Omental fat pad (tissue), 4 donors: Measurements from ENCODE around the gene TBC1D24. TPM values are rescaled to one million over a fixed set of nuclear protein-coding genes. Genes with fewer than 3 reads are reported as not detected.

Experiments used
- ATAC-seq: fragments of 150-250 bp; one replicate; pipeline ENCODE4 v1.9.1; 2016; ENCODE audit warnings: mild to moderate bottlenecking, moderate library complexity; ENCODE audit not compliant: low FRiP score
- DNase-seq: peaks from one replicate; pipeline ENCODE4 v3.0.0-alpha.2; 2019; ENCODE audit warnings: low spot score
- CTCF ChIP-seq, 3 donors: fragments of 450-650 bp; IDR thresholded peaks; one replicate each; pipeline ENCODE4 v1.5.1; 2016 to 2017; ENCODE audit warnings: antibody characterized with exemption in 3 of 3, mild to moderate bottlenecking in 3 of 3, moderate library complexity in 2 of 3
- total RNA-seq, 4 donors: library from RNA; depleted of rRNA; stranded (reverse); fragments of >200 nt; gene quantifications; one replicate each; pipeline ENCODE4 v1.1.0, GENCODE V29; 2016

Gene TBC1D24
- total RNA-seq, 4 donors from 2014 or later = 10.4 to 19.4 (median 13.0) TPM

- no peak for TF ChIP-seq CTCF (IDR thresholded peaks at IDR 0.05)
- ATAC-seq (no peak), DNase-seq (no peak)
These were observed 13.1 kb downstream of the TBC1D24 start for GRCh38 chr16:2487903-2488531.

- DNase-seq (no peak), ATAC-seq (no peak)
- no peak for TF ChIP-seq CTCF (IDR thresholded peaks at IDR 0.05)
These were observed 14.7 kb downstream of the TBC1D24 start for GRCh38 chr16:2489581-2489980.

- no peak for DNase-seq
- ATAC-seq = no peak
- TF ChIP-seq CTCF (IDR thresholded peaks at IDR 0.05) = no peak
These were observed 15.5 kb downstream of the TBC1D24 start for GRCh38 chr16:2490190-2491105.

- no peak for TF ChIP-seq CTCF (IDR thresholded peaks at IDR 0.05)
- DNase-seq (no peak), ATAC-seq (no peak)
These were observed 17.4 kb downstream of the TBC1D24 start for GRCh38 chr16:2492292-2492691.

GRCh38 chr16:2493605-2494004 lies 18.7 kb downstream of the TBC1D24 start:
- ATAC-seq = no peak
- no peak for TF ChIP-seq CTCF (IDR thresholded peaks at IDR 0.05)
- no peak for DNase-seq

GRCh38 chr16:2494616-2495015 lies 19.7 kb downstream of the TBC1D24 start:
- no peak for DNase-seq
- TF ChIP-seq CTCF (IDR thresholded peaks at IDR 0.05) = no peak
- no peak for ATAC-seq
